ENCODE results near the gene ACSL3.
"Not testable (repeated sequence)": the region's sequence is repeated elsewhere in the genome, so short reads cannot be mapped to it uniquely, and the experiment has no call there.

Gene ACSL3

DNA sequence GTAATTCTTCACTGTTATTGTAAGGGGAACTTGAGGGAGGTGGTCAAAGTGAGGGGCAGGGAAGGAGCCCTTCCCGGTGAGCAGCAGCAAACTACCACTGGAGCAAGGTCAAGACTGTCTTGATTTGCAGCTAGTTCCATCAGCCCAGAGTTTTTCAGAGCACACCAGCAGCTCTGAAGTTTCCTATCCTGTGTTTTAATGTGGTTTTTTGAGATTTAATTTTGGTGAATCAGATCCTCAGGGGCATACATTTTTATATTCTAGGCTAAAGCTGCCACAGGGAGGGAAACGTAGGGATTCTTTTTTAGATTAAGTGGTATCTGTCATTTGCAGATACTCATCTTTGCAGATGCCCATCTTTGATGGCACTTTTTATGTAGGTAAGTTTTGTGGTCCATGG lies 124.1 kb downstream of the ACSL3 start:
- H3K4me1 ChIP-seq (ENCODE audit: control insufficient read depth, insufficient read depth, low read length) = peaks cover 8% of the 10 kb centered on the region
- no peak overlapping the region for H3K4me3 ChIP-seq (ENCODE audit: low read length)
- H3K27me3 ChIP-seq (replicated peaks; ENCODE audit: control insufficient read depth, insufficient read depth, low read length) = no peaks in the 10 kb centered on the region
- peaks cover 8% of the 10 kb centered on the region for H3K9me3 ChIP-seq (ENCODE audit: control insufficient read depth, low read length)
- DNase-seq (ENCODE audit: low read depth) = no peak
- H3K9ac ChIP-seq (ENCODE audit: low read length) = no peak overlapping the region
- H3K36me3 ChIP-seq (ENCODE audit: control insufficient read depth, insufficient read depth, low read length, severe bottlenecking) = no peaks in the 10 kb centered on the region

GRCh38 chr2:222989431-222989830 lies 128.6 kb downstream of the ACSL3 start:
- Histone ChIP-seq H3K9ac (ENCODE audit: low read length) (no peak overlapping the region), H3K4me1 (ENCODE audit: control insufficient read depth, insufficient read depth, low read length) (peaks cover 11% of the 10 kb centered on the region), H3K27me3 (replicated peaks; ENCODE audit: control insufficient read depth, insufficient read depth, low read length) (no peaks in the 10 kb centered on the region), H3K36me3 (ENCODE audit: control insufficient read depth, insufficient read depth, low read length, severe bottlenecking) (no peaks in the 10 kb centered on the region), H3K9me3 (ENCODE audit: control insufficient read depth, low read length) (peaks cover 8% of the 10 kb centered on the region), H3K4me3 (ENCODE audit: low read length) (no peak overlapping the region)
- DNase-seq (ENCODE audit: low read depth) = no peak

- not testable (repeated sequence) for H3K9me3 ChIP-seq (ENCODE audit: control insufficient read depth, low read length); DNase-seq (ENCODE audit: low read depth); H3K27me3 ChIP-seq (replicated peaks; ENCODE audit: control insufficient read depth, insufficient read depth, low read length); H3K9ac ChIP-seq (ENCODE audit: low read length); H3K4me3 ChIP-seq (ENCODE audit: low read length); H3K36me3 ChIP-seq (ENCODE audit: control insufficient read depth, insufficient read depth, low read length, severe bottlenecking)
- H3K4me1 ChIP-seq (ENCODE audit: control insufficient read depth, insufficient read depth, low read length) = peaks cover 19% of the 10 kb centered on the region
Measured at GRCh38 chr2:222990206-222990605, 129.4 kb downstream of the ACSL3 start.

- no peaks in the 10 kb centered on the region for H3K27me3 ChIP-seq (replicated peaks; ENCODE audit: control insufficient read depth, insufficient read depth, low read length)
- DNase-seq (ENCODE audit: low read depth) = no peak
- no peaks in the 10 kb centered on the region for H3K36me3 ChIP-seq (ENCODE audit: control insufficient read depth, insufficient read depth, low read length, severe bottlenecking)
Measured at GRCh38 chr2:222992137-222992536, 131.3 kb downstream of the ACSL3 start.

More at GRCh38 chr2:222992137-222992536, 131.3 kb downstream of the ACSL3 start:
- Histone ChIP-seq H3K9me3 (ENCODE audit: control insufficient read depth, low read length) (no peaks in the 10 kb centered on the region), H3K4me1 (ENCODE audit: control insufficient read depth, insufficient read depth, low read length) (peaks cover 20% of the 10 kb centered on the region), H3K4me3 (ENCODE audit: low read length) (no peak overlapping the region), H3K9ac (ENCODE audit: low read length) (no peak overlapping the region)
